OCI-LY7 (cell line): Measurements from ENCODE around the gene SLC25A21.

ENCODE experiments used
- CTCF ChIP-seq: fragments of 200-600 bp; sonication (generic); conservative IDR thresholded peaks from 2 replicates; pipeline ENCODE4 v1.5.1; 2014; ENCODE audit warnings: mild to moderate bottlenecking, antibody characterized with exemption, low read length, moderate library complexity, mixed read lengths
- EZH2phosphoT487 ChIP-seq: fragments of 200-600 bp; sonication (generic); IDR thresholded peaks from 2 replicates; pipeline ENCODE4 v1.6.1; 2018; ENCODE audit warnings: low read depth, borderline replicate concordance, mild to moderate bottlenecking, mixed run types, antibody characterized with exemption, low read length, moderate library complexity, mixed read lengths

GRCh38 chr14:37202265-37202664 is 29.9 kb upstream of the SLC25A21 start:
- TF ChIP-seq CTCF (no peak), EZH2phosphoT487 (no peak)
